ENCODE measurements around the gene MRPL52.

DNA sequence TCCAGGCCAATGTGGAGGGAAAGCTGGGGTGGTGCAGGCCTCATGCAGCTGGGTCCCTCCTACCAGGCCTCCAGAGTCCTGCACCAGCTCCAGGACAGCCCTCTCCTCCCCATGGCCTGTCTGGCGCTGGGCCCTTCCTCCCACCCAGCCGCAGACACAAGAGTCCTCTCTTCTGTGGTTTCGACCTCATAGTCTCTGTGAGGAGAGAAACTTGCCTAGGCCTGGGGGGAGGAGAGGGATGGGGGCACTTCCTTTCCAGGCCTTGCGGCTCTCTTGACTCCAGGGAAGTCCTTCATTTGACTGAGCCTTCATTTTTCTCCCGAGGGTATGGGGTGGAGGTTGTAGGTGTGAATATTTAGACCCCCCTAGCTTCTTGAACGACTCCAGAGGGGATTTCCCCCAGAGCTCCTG is 8.9 kb downstream of the MRPL52 start:
- TF ChIP-seq CTCF (IDR thresholded peaks at IDR 0.05) (no peak), POLR2A (IDR thresholded peaks at IDR 0.05) (no peak)

All from lower leg skin (tissue), 3 donors.